SKM-1 (cell line): Measurements from ENCODE around the gene NLN.
"Not testable (repeated sequence)": the region's sequence is repeated elsewhere in the genome, so short reads cannot be mapped to it uniquely, and the experiment has no call there.

Experiments
- DNase-seq: peaks from one replicate; lab custom pipeline; 2025; ENCODE audit not compliant: unreplicated experiment; lab: John Stamatoyannopoulos, UW

NLN gene

GRCh38 chr5:65730910-65731309 is 8.9 kb downstream of the NLN start:
- no peak for DNase-seq

DNA sequence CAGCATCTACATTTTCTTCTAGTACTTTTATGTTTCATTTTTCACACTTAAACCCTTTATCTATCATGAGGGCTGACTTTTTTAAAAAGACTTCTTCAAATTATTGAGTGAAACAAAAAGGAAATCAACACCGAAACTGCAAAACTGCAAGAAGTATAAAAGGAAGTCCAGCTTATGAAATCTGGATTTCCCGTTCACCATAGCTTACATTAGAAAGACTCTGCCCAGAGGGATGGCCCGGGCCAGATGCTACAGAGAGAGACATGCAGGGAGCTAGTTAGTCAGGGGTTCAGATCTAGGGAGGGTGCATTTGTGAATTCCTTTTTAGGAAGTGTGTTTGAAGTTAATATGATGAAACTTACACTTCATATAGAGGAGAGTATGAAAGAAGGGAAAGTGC is 10.0 kb downstream of the NLN start:
- not testable (repeated sequence) for DNase-seq

DNA sequence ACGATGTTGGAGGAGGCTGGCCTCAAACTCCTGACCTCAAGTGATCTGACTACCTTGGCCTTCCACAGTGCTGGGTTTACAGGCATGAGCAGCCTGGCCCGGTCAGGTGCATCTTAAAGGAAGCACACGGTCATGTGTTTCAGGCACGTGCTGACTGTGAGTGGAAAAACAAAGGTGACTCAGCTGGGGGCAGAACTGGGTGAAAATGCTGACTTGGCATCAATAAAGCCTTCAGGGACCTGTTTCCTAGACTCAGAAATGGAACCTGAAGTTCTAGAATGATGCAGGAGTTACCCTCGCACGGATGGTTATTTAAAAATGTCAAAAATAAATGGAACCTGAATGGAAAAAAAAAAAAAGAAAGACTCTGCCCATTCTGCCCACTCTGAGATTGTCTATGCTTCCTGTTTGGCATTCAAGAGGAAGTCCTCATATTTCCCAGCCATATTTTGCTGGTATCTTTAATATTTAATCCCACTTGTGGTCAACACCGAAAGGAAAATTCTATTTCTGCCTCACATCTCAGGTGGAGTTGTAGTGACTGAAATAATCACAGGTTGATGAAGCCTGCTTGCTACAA is 12.3 kb downstream of the NLN start:
- DNase-seq = not testable (repeated sequence)

- DNase-seq = no peak
These were observed 12.9 kb downstream of the NLN start for GRCh38 chr5:65734921-65735320.

GRCh38 chr5:65736011-65736410 is 14.0 kb downstream of the NLN start:
- no peak for DNase-seq

DNA sequence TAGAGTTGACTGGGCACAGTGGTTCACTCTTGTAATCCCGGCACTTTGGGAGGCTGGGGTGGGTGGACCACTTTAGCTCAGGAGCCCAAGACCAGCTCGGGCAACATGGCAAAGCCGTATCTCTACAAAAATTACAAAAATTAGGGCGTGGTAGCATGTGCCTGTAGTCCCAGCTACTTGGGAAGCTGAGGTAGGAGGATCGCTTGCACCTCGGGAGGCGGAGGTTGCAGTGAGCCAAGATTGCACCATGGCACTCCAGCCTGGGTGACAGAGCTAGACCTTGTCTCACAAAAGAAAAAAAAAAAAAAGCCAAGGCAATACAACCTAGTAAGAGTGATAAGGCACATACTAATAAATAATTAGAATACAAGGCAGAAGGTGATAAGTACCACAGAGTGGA is 15.8 kb downstream of the NLN start:
- DNase-seq = no peak

DNA sequence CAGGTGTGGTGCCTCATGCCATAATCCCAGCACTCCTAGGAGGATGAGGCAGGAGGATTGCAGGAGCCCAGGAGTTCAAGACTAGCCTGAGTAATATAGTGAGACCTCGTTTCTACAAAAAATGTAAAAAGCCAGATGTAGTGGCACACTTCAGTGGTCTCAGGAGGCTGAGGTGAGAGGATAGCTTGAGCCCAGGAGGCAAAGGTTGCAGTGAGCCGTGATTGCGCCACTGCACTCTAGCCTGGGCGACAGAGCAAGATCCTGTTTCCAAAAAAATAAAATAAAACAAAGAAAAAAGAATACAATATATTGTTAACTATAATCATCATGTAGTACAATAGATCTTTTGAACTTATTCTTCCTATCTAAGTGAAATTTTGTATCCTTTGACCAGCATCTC is 16.3 kb downstream of the NLN start:
- DNase-seq = no peak

DNA sequence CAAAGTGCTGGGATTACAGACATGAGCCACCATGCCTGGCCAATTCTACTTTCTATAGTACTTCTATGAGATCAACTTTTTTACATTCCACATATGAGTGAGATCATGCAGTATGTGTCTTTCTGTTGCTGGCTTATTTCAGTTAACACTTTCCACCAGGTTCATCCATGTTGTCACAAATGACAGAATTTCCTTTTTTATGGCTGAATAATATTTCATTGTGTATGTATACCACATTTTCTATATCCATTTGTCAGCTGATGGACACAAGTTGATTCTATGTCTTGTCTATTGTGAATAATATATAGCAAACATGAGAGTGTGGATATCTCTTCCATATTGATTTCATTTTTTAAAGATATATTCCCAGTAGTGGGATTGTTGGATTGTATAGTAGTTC is 17.2 kb downstream of the NLN start:
- no peak for DNase-seq

DNA sequence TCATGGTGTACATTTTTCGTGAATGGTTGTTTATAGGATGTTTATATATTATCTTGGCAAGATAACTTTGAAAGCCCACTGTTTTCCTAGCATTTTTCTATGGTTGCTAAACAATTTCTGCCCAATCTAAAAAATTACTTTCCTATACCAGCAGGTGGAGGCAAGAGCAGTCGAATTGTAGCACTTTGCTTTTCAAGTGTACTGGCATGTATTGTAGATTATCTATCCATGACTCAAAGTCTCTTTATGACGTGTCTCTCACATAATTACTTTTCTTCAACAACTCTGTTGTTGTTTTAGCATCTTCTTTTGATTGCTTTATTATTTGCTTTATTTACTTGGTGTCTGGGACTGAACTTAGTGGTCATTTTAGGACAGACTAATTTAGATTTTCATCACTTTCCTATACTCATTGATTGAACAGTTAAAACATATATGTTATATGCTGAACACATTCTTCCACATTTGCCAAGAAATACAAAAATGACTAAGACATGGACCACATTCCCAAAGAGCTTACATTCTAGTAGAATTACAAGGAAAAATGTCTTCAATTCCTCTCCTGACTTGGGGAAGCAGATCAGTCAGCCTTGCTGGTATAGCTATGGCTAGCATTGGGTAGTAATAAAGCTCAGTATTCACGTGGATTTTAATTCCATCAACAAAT is 20.7 kb downstream of the NLN start:
- DNase-seq = peak; percentile 14

GRCh38 chr5:65749221-65749844 is 27.3 kb downstream of the NLN start:
- DNase-seq = no peak

- no peak for DNase-seq
These were observed 28.0 kb downstream of the NLN start for GRCh38 chr5:65749956-65750355.

DNA sequence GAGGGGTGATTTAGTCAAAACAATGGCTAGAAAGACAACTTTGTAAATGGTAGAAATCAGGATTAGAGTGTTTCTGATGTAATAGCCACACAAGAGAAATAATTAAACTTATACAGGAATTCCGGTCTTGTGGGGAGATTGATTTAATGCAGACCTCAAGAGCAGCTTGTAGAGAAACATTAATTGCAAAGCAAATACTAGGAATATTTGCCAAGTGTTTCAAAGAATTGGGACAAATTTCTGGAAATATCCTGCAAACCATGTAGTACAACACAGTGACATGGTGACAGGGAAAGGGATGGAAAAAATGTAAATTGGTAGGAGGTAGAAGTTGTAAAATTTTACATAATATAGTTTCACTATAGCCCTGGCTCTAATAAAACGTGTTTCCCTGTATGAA is 28.9 kb downstream of the NLN start:
- no peak for DNase-seq

GRCh38 chr5:65753189-65753588 is 31.2 kb downstream of the NLN start:
- DNase-seq = no peak

DNA sequence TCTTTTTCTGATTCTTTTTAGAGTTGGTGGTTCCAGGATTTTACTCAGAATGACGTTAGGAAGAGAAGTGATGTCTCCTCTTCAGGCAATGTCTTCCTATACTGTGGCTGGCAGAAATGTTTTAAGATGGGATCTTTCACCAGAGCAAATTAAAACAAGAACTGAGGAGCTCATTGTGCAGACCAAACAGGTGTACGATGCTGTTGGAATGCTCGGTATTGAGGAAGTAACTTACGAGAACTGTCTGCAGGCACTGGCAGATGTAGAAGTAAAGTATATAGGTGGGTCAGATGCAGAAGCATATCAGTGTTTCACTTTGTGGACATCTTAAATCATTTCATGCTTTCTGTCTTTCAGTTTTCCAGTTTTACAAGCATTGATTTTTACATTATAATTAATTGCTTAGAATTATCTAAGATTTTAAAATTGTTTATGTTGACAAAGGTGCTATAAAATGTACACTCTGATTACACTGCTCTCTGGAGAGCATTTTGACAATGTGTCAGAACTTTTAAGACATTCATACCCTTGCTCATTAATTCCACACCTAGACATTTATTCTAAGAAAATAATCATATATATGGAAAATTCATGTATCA is 36.6 kb downstream of the NLN start:
- no peak for DNase-seq

GRCh38 chr5:65760504-65761275 is 38.7 kb downstream of the NLN start:
- no peak for DNase-seq

- no peak for DNase-seq
These were observed 40.2 kb downstream of the NLN start for GRCh38 chr5:65762234-65762633.

GRCh38 chr5:65765582-65765981 is 43.6 kb downstream of the NLN start:
- DNase-seq = no peak

DNA sequence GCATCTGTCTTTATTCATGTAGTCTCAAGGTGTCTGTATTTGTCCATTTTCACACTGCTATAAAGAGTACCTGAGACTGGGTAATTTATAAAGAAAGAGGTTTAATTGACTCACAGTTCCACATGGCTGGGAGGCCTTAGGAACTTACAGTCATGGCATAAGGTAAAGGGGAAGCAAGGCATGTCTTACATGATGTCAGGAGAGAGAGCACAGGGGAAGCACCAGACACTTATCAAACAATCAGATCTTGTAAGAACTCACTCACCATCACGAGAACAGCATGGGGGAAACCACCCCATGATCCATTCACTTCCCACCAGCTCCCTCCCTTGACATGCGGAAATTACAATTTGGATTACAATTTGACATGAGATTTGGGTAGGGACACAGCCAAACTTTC is 44.2 kb downstream of the NLN start:
- DNase-seq = no peak

- no peak for DNase-seq
These were observed 44.8 kb downstream of the NLN start for GRCh38 chr5:65766781-65767180.

DNA sequence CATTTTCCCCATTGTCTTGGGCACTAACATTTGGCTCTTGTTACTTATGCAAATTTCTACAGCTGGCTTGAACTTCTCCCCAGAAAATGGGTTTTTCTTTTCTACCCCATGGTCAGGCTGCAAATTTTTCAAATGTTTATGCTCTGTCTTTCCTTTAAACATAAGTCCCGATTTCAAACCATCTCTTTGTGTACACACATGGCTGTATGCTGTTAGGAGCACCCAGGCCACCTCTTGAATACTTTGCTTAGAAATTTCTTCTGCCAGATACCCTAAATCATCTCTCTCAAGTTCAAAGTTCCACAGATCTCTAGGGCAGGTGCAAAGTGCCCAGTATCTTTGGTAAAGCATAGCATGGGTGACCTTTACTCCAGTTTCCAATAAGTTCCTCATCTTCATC is 45.6 kb downstream of the NLN start:
- no peak for DNase-seq

- DNase-seq = no peak
These were observed 46.8 kb downstream of the NLN start for GRCh38 chr5:65768723-65769346.
